HepG2 (cell line): ENCODE results near the gene DDX46. TPM values are rescaled to one million over a fixed set of nuclear protein-coding genes. Genes with fewer than 3 reads are reported as not detected.

Experiments
- ATAC-seq: fragments of 200-7000 bp; cut with Tn5 transposase; 3 replicates; pipeline ENCODE4 v1.9.1; 2020; ENCODE audit warnings: mild to moderate bottlenecking, moderate library complexity
- BruUV-seq: library from RNA; stranded (reverse); fragments of 400-500 nt; replicated peaks from 2 replicates; lab custom pipeline; 2021; lab: Mats Ljungman, UMichigan
- CTCF ChIA-PET: fragments of 300-600 bp; formaldehyde crosslinking; extraction: SDS; loops from one replicate; lab custom pipeline; 2021; ENCODE audit warnings: low total read pairs, inconsistent platforms, low intra/inter-chr PET ratio; lab: Yijun Ruan, JAX
- POLR2A ChIA-PET: fragments of 350-600 bp; sonication (Branson Sonifier 250); formaldehyde crosslinking; loops from one replicate; lab custom pipeline; 2020; ENCODE audit warnings: antibody characterized with exemption, inconsistent platforms; lab: Yijun Ruan, JAX
- DNase-seq: peaks from one replicate; pipeline ENCODE4 v3.0.0-alpha.2; 2015; ENCODE audit warnings: low spot score
- FAIRE-seq: peaks from 3 replicates; lab custom pipeline; 2011; peaks lifted over from hg19 to GRCh38; lab: Jason Lieb, UNC
- H2AFZ ChIP-seq: one replicate; pipeline ENCODE4 v1.6.1; 2011; ENCODE audit warnings: low read length, inconsistent platforms
- H3K27ac ChIP-seq: fragments of 300-600 bp; 3 replicates; pipeline ENCODE4 v1.8.0; 2011; ENCODE audit warnings: mixed run types, mild to moderate bottlenecking, mixed read lengths, low read length, inconsistent platforms; ENCODE audit not compliant: insufficient read depth; ENCODE audit errors: extremely low read length
- H3K27me3 ChIP-seq, 2 experiments: fragments of 200-600 bp in 1 of 2; 2 replicates in 1 of 2; 3 replicates in 1 of 2; pipeline versions ENCODE4 v1.6.0 to v1.8.0; 2011; ENCODE audit warnings: low read length in 2 of 2, mild to moderate bottlenecking in 2 of 2, moderate library complexity in 2 of 2, inconsistent platforms in 1 of 2; ENCODE audit not compliant: insufficient read depth in 2 of 2, control insufficient read depth in 1 of 2
- H3K36me3 ChIP-seq, 2 experiments: fragments of 200-600 bp in 1 of 2; replicated peaks in 1 of 2; 2 replicates in 1 of 2; 3 replicates in 1 of 2; pipeline versions ENCODE4 v1.5.1 to v1.8.0; 2011; ENCODE audit warnings: low read length in 2 of 2, inconsistent platforms in 1 of 2; ENCODE audit not compliant: insufficient read depth in 2 of 2, control insufficient read depth in 1 of 2
- H3K4me1 ChIP-seq: 2 replicates; pipeline ENCODE4 v1.5.1; 2012; ENCODE audit warnings: low read length, inconsistent platforms; ENCODE audit not compliant: insufficient read depth
- H3K4me2 ChIP-seq: 2 replicates; pipeline ENCODE4 v1.6.0; 2011; ENCODE audit warnings: low read depth, low read length, inconsistent platforms
- H3K4me3 ChIP-seq, 3 experiments: fragments of 200-600 bp in 1 of 3; sonication (generic), shearing (Covaris generic) in 1 of 3; replicated peaks in 1 of 3; 2 replicates each; pipeline ENCODE4 v1.5.1; 2011 to 2016; ENCODE audit warnings: low read length in 3 of 3, inconsistent platforms in 2 of 3, low read depth in 2 of 3, mild to moderate bottlenecking in 2 of 3, control low read depth in 1 of 3, mixed read lengths in 1 of 3; ENCODE audit not compliant: insufficient read depth in 1 of 3
- H3K79me2 ChIP-seq: one replicate; pipeline ENCODE4 v1.6.1; 2011; ENCODE audit warnings: low read length, inconsistent platforms; ENCODE audit not compliant: insufficient read depth
- H3K9ac ChIP-seq: 2 replicates; pipeline ENCODE4 v1.6.0; 2011; ENCODE audit warnings: mild to moderate bottlenecking, low read depth, low read length, inconsistent platforms; ENCODE audit not compliant: insufficient read depth
- H3K9me3 ChIP-seq: 2 replicates; pipeline ENCODE4 v1.5.1; 2012; ENCODE audit warnings: mild to moderate bottlenecking, low read length
- H4K20me1 ChIP-seq: 2 replicates; pipeline ENCODE4 v1.6.0; 2011; ENCODE audit warnings: inconsistent platforms, mild to moderate bottlenecking, low read length, moderate library complexity; ENCODE audit not compliant: insufficient read depth
- DMAP1 ChIP-seq: IDR thresholded peaks from 2 replicates; pipeline ENCODE4 v1.6.1; 2016
- HIC2 ChIP-seq: sonication (generic); formaldehyde crosslinking; IDR thresholded peaks from 2 replicates; pipeline ENCODE4 v1.9.0; 2022; ENCODE audit warnings: low read depth, missing genetic modification reagents
- HNRNPLL ChIP-seq: fragments of 200-400 bp; formaldehyde crosslinking; IDR thresholded peaks from 2 replicates; pipeline ENCODE4 v1.6.1; 2017; ENCODE audit warnings: mild to moderate bottlenecking, low read depth, low read length; ENCODE audit not compliant: poor library complexity, severe bottlenecking
- MBD4 ChIP-seq: IDR thresholded peaks from 2 replicates; pipeline ENCODE4 v1.6.1; 2012; ENCODE audit warnings: low read length, inconsistent platforms, borderline replicate concordance
- PHF21A ChIP-seq: sonication (generic); formaldehyde crosslinking; IDR thresholded peaks from 2 replicates; pipeline ENCODE4 v1.5.0; 2020; ENCODE audit warnings: mild to moderate bottlenecking, missing genetic modification reagents
- REXO4 ChIP-seq: sonication (generic); formaldehyde crosslinking; IDR thresholded peaks from 2 replicates; pipeline ENCODE4 v1.8.0; 2022; ENCODE audit warnings: missing genetic modification reagents, mild to moderate bottlenecking, borderline replicate concordance
- SMARCC2 ChIP-seq: fragments of 450-650 bp; IDR thresholded peaks from 2 replicates; pipeline ENCODE4 v1.6.1; 2017; ENCODE audit warnings: antibody characterized with exemption, mild to moderate bottlenecking
- SMC3 ChIP-seq: IDR thresholded peaks from 2 replicates; pipeline ENCODE4 v1.6.1; 2011; ENCODE audit warnings: low read length, improper control_type of control experiment
- SPEN ChIP-seq: sonication (generic); formaldehyde crosslinking; IDR thresholded peaks from 2 replicates; pipeline ENCODE4 v1.5.1; 2020; ENCODE audit warnings: low read depth, mild to moderate bottlenecking, missing genetic modification reagents
- STAT5B ChIP-seq: sonication (generic); formaldehyde crosslinking; IDR thresholded peaks from 2 replicates; pipeline ENCODE4 v1.4.0; 2020; ENCODE audit warnings: missing genetic modification reagents
- UBTF ChIP-seq: sonication (generic); formaldehyde crosslinking; IDR thresholded peaks from 2 replicates; pipeline ENCODE4 v1.4.0; 2020; ENCODE audit warnings: mild to moderate bottlenecking, missing genetic modification reagents
- ZBTB37 ChIP-seq: sonication (generic); formaldehyde crosslinking; IDR thresholded peaks from 2 replicates; pipeline ENCODE4 v1.4.0; 2020; ENCODE audit warnings: mild to moderate bottlenecking, missing genetic modification reagents
- ZBTB7A ChIP-seq: sonication (generic); formaldehyde crosslinking; IDR thresholded peaks from 2 replicates; pipeline ENCODE4 v1.8.0; 2022; ENCODE audit warnings: mild to moderate bottlenecking, missing genetic modification reagents
- ZBTB7B ChIP-seq: sonication (generic); formaldehyde crosslinking; IDR thresholded peaks from 2 replicates; pipeline ENCODE4 v1.4.0; 2020; ENCODE audit warnings: missing genetic modification reagents
- WGBS: methylation state at CpG from one replicate; pipeline ENCODE4 v1.1.6; 2017; ENCODE audit warnings: low lambda C conversion rate; 5-methylcytosine and 5-hydroxymethylcytosine counted together
- in situ Hi-C: cut with HindIII; loops from 2 replicates; pipeline ENCODE4 v1.10.0; 2017; ENCODE audit warnings: low pct_unique_long_range_greater_than_20kb; ENCODE audit not compliant: extremely low pct_ligation_motif_present
- intact Hi-C: fragments of 100-400 bp; cut with micrococcal nuclease; formaldehyde crosslinking; loops from one replicate; pipeline ENCODE4 v1.10.0; 2022; ENCODE audit not compliant: unreplicated experiment
- polyA plus RNA-seq, 8 experiments: library from polyadenylated mRNA; depleted of rRNA in 3 of 8; stranded (reverse) in 7 of 8; unstranded in 1 of 8; fragments of >200 nt; fragmentation: Illumina TruSeq in 4 of 8; extraction: Trizol in 4 of 8; gene quantifications; 2 replicates each; pipeline versions ENCODE4 v1.2.1 to v1.2.3, GENCODE V29; 2011 to 2016; ENCODE audit warnings: low read depth in 4 of 8, missing spikeins in 1 of 8, mixed read lengths in 1 of 8; ENCODE audit not compliant: insufficient read depth in 1 of 8
- total RNA-seq, 5 experiments: library from RNA; depleted of rRNA; stranded (reverse); fragments of >200 nt; fragmentation: Illumina TruSeq; extraction: Trizol; gene quantifications; 2 replicates each; pipeline ENCODE4 v1.2.3, GENCODE V29; 2016; ENCODE audit warnings: low read depth in 1 of 5

DDX46 gene
- total and polyA plus RNA-seq, 2 of the 13 experiments (the other 11 are each of a cell fraction or from before 2014, with no cell fraction given) = 27.3 to 59.3 TPM

GRCh38 chr5:134749415-134749814 is 9.2 kb upstream of the DDX46 start:
- H3K9me3 ChIP-seq = no peaks in the 10 kb centered on the region
- 100% methylated on average over 3 of the region's 3 CpGs for WGBS
- no peak overlapping the region for H3K27ac ChIP-seq
- no peak overlapping the region for H3K4me2 ChIP-seq
- ATAC-seq (no peak), FAIRE-seq (no peak), DNase-seq (no peak)
- H4K20me1 ChIP-seq = no peaks in the 10 kb centered on the region
- in situ Hi-C loops = no loop called here
- no peak overlapping the region for H3K4me3 ChIP-seq
- TF ChIP-seq ZBTB37 (CRISPR knock-in tag) (no peak), SMC3 (no peak), ZBTB7B (CRISPR knock-in tag) (no peak), ZBTB7A (CRISPR knock-in tag) (no peak), SPEN (CRISPR knock-in tag) (no peak), DMAP1 (CRISPR knock-in tag) (no peak), UBTF (CRISPR knock-in tag) (no peak), MBD4 (no peak), REXO4 (no peak), STAT5B (no peak), SMARCC2 (no peak), HIC2 (CRISPR knock-in tag) (no peak), HNRNPLL (no peak), PHF21A (no peak)
- ChIA-PET CTCF (no interaction called here), POLR2A (no interaction called here)
- intact Hi-C loops = no loop called here
- H3K79me2 ChIP-seq = no peaks in the 10 kb centered on the region
- H2AFZ ChIP-seq = no peak overlapping the region
- no peaks in the 10 kb centered on the region for H3K36me3 ChIP-seq
- no peaks in the 10 kb centered on the region for H3K27me3 ChIP-seq
- no peak overlapping the region for H3K9ac ChIP-seq
- H3K4me1 ChIP-seq = no peaks in the 10 kb centered on the region
- BruUV-seq = no TSS peak
